Amniotic stem cell (primary cell): ENCODE results near the gene ANKRD6.

Experiments
- DNase-seq: peaks from one replicate; lab custom pipeline; 2025; lab: John Stamatoyannopoulos, UW

ANKRD6 gene

DNA sequence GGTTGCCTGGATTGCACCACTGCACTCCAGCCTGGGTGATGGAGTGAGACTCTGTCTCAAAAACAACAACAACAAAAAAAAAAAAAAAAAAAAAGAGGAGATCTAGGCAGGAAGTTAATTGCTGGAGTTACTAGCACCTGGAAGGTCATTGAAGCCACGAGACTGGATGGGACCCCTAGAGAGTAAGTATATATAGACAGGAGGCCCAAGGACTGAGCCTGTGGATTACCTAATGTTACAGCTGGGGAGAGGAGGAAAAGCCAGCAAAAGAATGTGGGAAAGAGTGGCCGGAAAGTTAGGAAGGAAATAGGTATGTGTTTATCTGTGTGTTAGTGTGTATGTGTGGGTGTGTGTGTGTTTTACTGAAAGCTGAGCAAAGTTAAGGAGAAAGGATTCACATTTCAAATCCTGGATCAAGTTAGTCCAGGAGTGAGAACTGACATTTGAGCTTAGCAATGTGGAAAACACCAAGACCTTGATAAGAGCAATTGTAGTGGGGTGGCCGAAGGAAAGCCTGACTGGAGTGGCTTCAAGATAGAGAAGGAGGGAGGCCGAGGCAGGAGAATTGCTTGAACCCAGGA, 38.4 kb downstream of the ANKRD6 start:
- no peak for DNase-seq

- DNase-seq, result no peak
Observed at GRCh38 chr6:89475101-89475500, 42.1 kb downstream of the ANKRD6 start.

DNA sequence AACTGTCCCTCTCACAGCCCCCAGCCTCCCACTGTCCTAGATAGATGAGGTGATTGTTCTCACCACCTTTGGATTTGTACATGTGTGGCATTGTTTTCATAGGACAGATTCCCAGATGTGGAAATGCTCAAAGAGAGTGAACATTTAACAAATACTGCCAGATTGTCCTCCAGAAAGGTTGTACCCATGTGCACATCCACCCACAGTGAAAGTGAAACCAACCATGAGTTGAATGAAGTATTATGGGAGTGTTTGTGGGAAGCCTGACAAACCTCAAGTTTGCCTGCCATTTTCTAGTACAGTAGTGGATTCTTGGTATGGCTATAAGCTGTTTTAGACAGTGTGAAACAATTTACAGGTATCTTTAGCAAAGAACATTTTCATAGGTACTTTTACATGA, 42.7 kb downstream of the ANKRD6 start:
- no peak for DNase-seq

DNA sequence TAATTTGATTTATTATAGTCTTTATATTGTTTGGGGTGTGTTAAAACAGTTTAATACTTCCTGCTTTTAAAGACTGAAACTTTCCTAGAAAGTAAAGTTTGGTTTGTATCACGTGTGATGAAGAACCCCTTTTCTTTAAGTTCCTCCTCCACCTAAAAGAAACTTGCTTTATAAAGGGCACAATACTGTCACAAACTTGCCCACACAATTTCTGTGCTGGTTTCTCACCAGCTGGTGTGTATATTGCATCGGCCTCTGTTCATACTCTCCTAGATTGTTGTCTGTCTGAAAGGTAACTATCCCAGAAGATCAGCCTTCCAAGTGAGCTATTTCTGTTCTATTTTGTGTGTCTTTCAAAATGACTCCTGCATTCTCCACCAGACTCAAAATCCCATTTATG, 46.9 kb downstream of the ANKRD6 start:
- no peak for DNase-seq

DNA sequence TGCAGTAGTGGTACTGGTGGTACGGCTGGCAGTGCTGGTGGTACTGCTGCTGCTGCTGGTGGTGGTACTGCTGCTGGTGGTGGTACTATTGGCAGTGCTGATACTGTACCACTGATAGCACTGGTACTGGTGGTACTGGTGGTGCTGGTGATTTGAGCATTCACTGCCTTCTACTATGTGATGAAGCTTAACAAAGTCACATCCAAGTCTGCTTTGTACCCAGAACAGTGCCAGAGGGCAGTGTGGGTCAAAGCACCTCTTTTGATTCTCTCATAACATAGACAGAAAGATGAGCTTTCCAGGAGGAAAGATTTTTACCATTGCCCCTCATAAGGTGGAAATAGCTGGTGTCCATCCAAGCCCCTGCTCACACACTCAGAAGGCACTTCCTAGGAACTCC, 48.7 kb downstream of the ANKRD6 start:
- no peak for DNase-seq

GRCh38 chr6:89482126-89482525, 49.2 kb downstream of the ANKRD6 start:
- no peak for DNase-seq

GRCh38 chr6:89483111-89483720, 50.3 kb downstream of the ANKRD6 start:
- DNase-seq, result no peak

DNA sequence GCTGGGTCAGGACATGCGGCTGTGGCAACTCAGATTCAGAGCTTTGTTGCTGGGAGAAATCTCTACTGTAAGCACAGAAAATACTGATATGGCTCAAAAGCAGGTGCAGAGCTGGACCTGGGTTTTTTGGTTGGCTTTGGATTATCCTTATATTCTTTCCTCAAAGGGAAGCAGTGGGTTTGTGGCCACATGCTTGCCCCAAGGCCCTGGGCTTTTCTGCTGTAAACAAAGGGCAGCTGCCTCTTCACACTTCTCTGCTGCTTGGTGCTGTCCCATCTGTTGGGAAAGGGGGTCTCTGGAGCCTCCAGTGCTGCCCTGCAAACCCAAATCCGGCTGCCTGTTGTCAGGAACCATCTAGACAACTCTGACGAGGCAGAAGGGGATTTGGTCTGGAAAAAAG, 52.4 kb downstream of the ANKRD6 start:
- no peak for DNase-seq

DNA sequence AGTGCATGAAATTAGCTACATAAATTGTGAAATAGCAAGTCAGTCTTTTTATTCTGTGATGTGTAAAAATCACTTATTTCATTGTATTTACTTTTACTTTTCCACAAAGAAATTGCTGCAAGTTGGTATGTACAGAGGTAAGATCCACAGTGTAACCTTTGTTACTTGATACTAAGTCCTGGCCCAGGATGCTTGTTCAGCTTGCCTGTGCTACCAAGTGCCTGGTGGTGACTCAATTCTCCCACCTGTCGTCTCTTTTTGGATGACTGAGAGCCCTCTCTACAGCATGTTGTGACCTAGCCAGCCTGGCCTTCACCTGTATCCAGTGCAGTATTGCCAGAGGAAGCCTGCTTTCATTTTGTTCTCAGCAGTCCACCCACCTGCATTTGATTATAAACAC, 54.9 kb downstream of the ANKRD6 start:
- DNase-seq, result no peak

- DNase-seq, result no peak
Observed at GRCh38 chr6:89488438-89488837, 55.5 kb downstream of the ANKRD6 start.

GRCh38 chr6:89489078-89489477, 56.1 kb downstream of the ANKRD6 start:
- DNase-seq, result no peak

DNA sequence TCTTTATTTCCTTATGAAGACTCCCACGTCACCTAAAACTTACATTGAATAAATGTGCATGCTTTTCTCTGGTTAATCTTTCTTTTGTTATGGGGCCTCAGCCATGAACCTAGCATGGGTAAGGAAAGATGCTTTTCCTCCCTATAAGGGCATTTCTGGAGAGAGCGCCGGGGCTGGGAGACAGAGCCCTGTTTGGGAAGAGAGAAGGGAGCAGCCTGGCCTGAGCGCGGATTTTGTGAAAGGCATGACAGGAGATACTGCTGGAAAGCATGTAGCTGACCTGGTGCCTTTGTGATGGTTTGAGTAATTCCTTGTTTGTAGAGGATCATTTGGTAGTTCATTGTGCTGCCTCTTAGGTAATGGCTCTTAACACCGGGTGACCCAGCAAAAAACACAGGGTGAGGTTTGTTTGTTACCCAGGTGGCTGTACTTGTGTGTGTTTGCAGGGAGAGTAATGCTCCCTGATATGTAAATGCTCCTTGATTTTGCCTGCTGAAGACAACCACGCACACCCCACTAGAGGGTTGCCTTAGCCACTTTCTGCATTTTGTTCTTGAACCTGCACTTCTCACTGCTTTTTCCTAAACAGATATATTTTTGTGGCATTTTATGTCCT, 59.2 kb downstream of the ANKRD6 start:
- no peak for DNase-seq

DNA sequence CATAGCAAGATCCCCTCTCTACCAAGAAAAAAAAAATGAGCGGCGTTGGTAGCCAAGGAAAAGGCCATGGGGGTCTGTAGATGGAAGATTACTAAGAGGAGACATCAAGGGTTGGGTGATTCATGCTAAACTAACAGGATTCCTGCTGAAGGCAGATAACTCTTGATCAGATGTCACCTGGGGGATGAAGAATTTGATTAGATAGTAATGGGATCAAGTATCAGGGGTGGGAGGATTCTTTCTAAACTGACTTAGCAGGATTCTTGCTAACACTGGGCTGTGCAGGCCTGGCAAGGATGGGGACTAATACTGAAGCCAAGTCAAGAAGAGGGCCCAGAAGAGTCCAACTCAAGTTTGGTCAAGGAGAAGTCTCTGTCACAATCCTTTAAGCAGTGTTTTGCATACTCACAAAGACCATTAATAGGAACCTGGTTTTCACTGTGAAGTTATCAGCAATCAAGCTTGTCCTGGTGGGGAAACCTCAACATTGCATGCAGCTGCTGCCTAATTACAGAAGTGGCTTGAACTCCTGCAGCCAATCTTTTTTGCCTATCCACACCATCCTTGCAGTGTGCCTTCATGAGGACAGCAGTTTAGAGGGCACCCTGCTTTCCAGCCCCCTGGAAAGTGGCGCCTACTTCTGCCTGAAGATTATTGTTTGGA, 61.3 kb downstream of the ANKRD6 start:
- DNase-seq, result no peak

DNA sequence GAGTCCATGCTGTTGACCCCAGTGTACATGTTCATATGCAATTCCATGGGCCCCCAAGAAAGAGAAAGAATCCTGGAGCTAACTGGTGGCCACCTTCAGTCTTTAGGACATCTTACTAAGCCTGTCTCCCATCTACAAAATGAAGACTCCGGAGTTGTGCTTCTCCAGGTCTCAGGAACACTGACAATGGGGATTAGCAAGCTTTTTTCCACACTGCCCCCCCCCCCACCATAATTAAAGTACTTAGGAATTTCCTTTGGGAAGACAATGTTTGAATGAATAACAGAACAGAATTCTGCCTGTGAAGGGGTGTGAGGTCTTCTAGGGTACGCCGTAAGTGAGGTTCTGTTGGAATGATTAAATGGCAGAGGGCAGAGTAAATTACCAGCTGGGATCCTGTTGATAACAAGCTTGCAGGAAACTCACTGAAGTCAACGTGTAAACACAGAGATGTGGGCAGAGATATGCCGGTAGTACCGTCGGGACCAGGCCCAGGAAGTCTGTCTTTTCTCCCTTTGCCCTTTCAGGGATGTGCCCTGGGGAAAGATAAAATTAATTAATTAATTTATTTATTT, 63.1 kb downstream of the ANKRD6 start:
- DNase-seq, result no peak

DNA sequence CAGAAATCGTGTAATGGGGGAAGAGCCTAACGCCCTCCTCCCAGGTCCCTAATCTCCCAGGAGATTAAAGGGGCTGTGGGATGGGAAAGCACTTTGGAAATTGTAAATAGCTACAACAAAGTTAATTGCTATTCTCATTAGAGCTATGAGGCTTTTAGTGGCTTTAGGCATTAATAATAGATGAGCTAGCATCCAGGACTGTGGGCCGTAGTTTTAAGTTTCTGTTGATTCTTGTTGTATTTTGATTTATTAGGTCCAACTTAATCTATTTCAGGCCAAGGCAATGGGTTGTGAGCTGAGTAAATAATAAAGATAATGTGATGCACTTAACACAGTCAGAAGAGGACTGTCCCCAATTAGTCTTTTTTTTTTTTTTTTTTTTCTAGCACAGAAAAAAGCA, 67.7 kb downstream of the ANKRD6 start:
- no peak for DNase-seq

DNA sequence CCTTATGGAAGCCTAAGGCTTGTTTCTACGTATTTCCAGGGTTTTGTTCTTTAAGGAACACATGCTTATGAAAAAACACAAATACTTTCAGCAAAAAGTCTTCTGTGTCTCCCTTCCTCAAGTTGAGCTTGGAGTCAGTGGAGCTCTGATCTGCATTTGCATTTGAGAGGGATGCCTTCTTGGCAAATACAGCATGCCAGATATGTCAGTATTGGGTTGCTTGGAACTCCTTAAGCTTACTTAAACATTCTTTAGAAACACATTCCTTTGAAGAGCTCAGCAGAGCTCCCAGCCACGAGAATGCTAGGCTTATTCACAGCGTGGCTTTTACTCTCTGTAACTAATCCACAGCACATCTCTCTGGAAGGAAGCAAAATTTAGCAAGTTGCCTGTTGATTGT, 68.3 kb downstream of the ANKRD6 start:
- peak; percentile 14 for DNase-seq

GRCh38 chr6:89501753-89502152, 68.8 kb downstream of the ANKRD6 start:
- no peak for DNase-seq

DNA sequence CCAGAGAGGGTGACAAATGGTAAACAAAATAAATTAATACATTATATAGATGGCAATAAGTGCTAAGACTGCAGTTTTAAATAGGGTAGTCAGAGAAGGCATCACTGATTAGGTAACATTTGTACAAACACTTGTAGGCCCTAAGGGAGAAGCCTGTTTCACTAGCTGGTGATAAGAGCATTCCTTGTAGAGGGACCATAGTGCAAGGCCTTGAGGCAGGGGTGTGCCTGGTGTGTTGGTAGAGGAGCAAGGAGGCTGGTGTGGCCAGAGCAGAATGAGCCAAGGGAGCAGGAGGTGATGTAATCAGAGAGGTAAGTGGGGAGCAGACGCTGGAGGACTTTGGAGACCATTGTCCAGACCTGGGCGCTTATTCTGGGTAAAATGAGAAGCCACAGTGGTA, 70.7 kb downstream of the ANKRD6 start:
- DNase-seq, result no peak

DNA sequence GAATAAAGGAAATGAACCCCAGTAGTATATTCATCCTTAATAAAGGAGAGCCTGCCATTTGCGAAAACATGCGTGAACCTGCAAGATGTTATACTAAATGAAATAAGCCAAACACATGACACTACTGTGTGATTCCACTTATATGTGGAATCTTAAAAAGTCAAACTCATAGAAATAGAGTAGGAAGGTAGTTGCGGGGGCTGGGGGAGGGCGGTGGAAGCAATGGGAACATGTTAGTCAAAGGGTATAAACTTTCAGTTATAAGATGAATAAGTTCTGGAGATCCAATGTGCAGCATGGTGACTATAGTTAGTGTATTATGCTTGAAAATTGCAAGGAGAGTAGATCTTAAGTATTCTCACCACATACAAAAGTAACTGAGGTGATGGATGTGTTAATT, 72.9 kb downstream of the ANKRD6 start:
- no peak for DNase-seq

- DNase-seq, result no peak
Observed at GRCh38 chr6:89506716-89507617, 74.0 kb downstream of the ANKRD6 start.

DNA sequence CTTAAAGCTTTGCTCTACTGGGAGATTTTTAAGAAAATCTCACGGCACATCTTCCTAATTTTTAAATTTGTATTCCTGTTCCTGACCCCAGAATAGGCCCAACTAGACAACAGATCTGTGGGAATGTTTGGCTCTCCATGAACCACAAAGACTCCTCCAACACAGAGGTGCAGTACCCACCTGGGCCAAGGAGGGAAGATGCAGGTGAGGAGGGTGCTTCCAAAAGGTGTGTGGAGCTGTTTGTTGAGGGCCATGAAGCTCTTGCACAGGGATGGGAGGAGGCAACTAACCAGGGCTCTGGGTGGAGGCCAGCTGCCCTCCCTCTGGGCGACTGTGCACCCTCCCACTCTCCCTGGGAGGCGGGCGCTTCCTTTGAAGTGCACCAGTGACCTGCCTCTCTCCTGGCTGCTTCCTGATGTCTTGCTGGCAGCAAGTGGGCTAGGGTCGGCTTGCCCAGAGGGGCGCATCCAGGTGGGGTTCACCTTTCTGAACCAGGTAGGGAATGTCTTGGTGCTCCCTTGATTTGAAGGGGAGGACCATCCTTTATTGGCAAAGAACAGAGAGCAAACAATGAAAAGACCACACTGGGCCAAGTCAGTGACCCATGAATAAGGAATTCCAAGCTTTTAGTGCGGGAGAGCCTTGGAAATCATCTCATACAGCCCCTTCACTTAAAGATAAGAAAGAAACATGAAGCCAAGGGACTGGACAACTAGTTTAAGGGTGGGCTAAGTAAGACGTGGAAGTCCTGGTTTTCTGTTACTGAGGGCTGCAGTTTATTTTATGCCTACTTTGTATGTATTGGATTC, 76.0 kb downstream of the ANKRD6 start:
- no peak for DNase-seq
